Subcutaneous adipose tissue (tissue), 4 donors: ENCODE measurements around the gene GBP6. TPM values are rescaled to one million over a fixed set of nuclear protein-coding genes. Genes with fewer than 3 reads are reported as not detected.

Experiments used
- CTCF ChIP-seq: fragments of 450-650 bp; IDR thresholded peaks from one replicate; pipeline ENCODE4 v1.5.1; 2016; ENCODE audit warnings: low read depth, mild to moderate bottlenecking, control low read depth, antibody characterized with exemption, moderate library complexity
- total RNA-seq, 4 donors: library from RNA; depleted of rRNA; stranded (reverse); fragments of >200 nt; gene quantifications; one replicate each; pipeline ENCODE4 v1.1.0, GENCODE V29; 2016

Gene GBP6
- total RNA-seq, 4 donors from 2014 or later, result not detected

GRCh38 chr1:89396902-89397301, 33.0 kb downstream of the GBP6 start:
- no peak for TF ChIP-seq CTCF

GRCh38 chr1:89405275-89405929, 41.5 kb downstream of the GBP6 start:
- TF ChIP-seq CTCF, result no peak

- TF ChIP-seq CTCF, result no peak
Observed at GRCh38 chr1:89407360-89407759, 43.5 kb downstream of the GBP6 start.

GRCh38 chr1:89425056-89425455, 61.2 kb downstream of the GBP6 start:
- TF ChIP-seq CTCF, result no peak

GRCh38 chr1:89429062-89429461, 65.2 kb downstream of the GBP6 start:
- TF ChIP-seq CTCF, result no peak

GRCh38 chr1:89433421-89433820, 69.6 kb downstream of the GBP6 start:
- no peak for TF ChIP-seq CTCF

Other genes starting within 250 kb of the GBP6 start
- 100 to 1,000 TPM in 1 of 4 donors, 10 to 100 TPM in 3; 47.8 to 124 (median 81.0) TPM for gene GBP2, start 237.9 kb upstream of the GBP6 start, total RNA-seq
- gene GBP7, start 188.1 kb upstream of the GBP6 start, total RNA-seq, result not detected
- gene GBP4, start 165.1 kb upstream of the GBP6 start, total RNA-seq, result 10 to 100 TPM in 1 of 4 donors, 1 to 10 TPM in 3; 5.4 to 70.6 (median 6.9) TPM
- gene GBP5, start 91.2 kb upstream of the GBP6 start, total RNA-seq, result 1 to 10 TPM; 3.1 to 8.3 (median 5.7) TPM
- gene LRRC8B, start 160.8 kb downstream of the GBP6 start, total RNA-seq, result 10 to 100 TPM; 12.2 to 16.3 (median 13.8) TPM